Measurements from ENCODE around the gene SLC25A13.

Gene SLC25A13

DNA sequence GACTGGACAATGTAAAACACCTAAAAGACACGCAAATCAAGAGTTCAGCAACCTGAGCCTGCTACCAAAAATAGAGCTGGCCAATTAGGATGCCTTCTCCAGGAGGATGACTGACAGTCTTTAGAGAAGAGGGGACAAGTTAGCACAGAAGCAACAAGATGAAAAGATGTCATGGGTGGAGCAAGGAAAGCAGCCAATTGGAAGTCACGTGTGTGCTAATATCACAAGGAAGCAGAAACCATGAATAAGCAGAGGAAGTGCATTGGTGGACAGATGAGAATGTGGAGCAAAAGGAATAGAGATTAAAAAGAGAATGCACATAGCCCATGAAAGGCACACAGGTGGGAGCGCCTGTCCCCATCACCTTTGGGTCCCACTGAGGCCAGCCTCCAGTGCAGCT, 148.1 kb downstream of the SLC25A13 start:
- no peak overlapping the region for H3K4me2 ChIP-seq (ENCODE audit: low read length)
- WGBS (ENCODE audit: extremely low coverage, insufficient coverage, insufficient read length): no CpG with 5 or more reads among the region's 3 CpGs

DNA sequence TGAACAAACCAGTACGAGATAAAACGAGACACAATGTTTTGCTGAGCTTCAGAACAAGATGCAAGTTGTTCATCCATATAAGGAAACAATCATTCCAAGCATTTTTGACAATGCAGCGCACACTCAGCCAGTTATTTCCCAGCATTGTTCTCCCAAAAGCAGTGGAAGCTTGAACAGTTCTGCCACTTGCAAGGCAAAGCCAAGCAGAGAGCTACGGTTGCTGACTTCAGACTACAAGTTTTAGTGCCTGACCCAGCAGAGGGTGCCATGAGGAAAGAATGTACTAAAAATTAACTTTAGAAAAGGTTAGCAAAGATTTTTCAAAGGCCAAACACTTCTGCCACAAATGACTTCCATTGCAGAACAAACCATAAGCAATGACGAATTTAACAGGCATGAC, 152.5 kb downstream of the SLC25A13 start:
- Histone ChIP-seq H3K79me1 (ENCODE audit: low read length) (no peaks in the 10 kb centered on the region), H3K9me3 (ENCODE audit: insufficient read depth, low read depth, low read length) (no peaks in the 10 kb centered on the region), H3K79me2 (ENCODE audit: control insufficient read depth, insufficient read depth, low read length, poor library complexity) (no peaks in the 10 kb centered on the region), H4K12ac (ENCODE audit: low read depth, low read length) (no peak overlapping the region), H3K27ac (ENCODE audit: low read depth, low read length) (peak overlapping the region; percentile 31), H2AK5ac (ENCODE audit: low read length) (no peak overlapping the region), H2BK5ac (ENCODE audit: low read depth, low read length, poor library complexity) (no peak overlapping the region), H4K8ac (ENCODE audit: low read depth, low read length) (no peak overlapping the region), H4K91ac (ENCODE audit: low read depth, low read length) (no peak overlapping the region), H3K36me3 (ENCODE audit: control insufficient read depth in 1 of 2, insufficient read depth in 2 of 2, low read length in 2 of 2) (peaks cover 2 to 3% of the 10 kb centered on the region in 2 experiments), H3K4me3 (ENCODE audit: low read depth, low read length) (no peak overlapping the region), H3K14ac (ENCODE audit: low read length) (no peak overlapping the region), H2AFZ (ENCODE audit: insufficient read depth, low read length, poor library complexity) (no peak overlapping the region), H3K27me3 (ENCODE audit: insufficient read depth, low read length) (no peaks in the 10 kb centered on the region), H3K23ac (ENCODE audit: low read length) (no peak overlapping the region), H3K4me2 (ENCODE audit: low read length) (no peak overlapping the region), H3K4me1 (ENCODE audit: control insufficient read depth in 1 of 2, insufficient read depth in 2 of 2, low read length in 2 of 2) (peaks cover 0 to 7% of the 10 kb centered on the region in 2 experiments), H2BK12ac (ENCODE audit: low read length) (no peak overlapping the region), H2BK120ac (ENCODE audit: insufficient read depth, low read length, poor library complexity) (no peak overlapping the region), H3K4ac (ENCODE audit: low read depth, low read length) (no peak overlapping the region), H3K9ac (ENCODE audit: low read length) (no peak overlapping the region), H3K18ac (ENCODE audit: low read length) (no peak overlapping the region)
- DNase-seq: peak in 1 of 2 donors; percentile 40
- WGBS (ENCODE audit: extremely low coverage, insufficient coverage, insufficient read length): no CpG with 5 or more reads among the region's 5 CpGs

More for the DNA sequence above, 148.1 kb downstream of the SLC25A13 start:
- Histone ChIP-seq H2BK120ac (ENCODE audit: insufficient read depth, low read length, poor library complexity) (no peak overlapping the region), H3K4ac (ENCODE audit: low read depth, low read length) (no peak overlapping the region), H2AFZ (ENCODE audit: insufficient read depth, low read length, poor library complexity) (no peak overlapping the region), H3K4me3 (ENCODE audit: low read depth, low read length) (no peak overlapping the region), H3K27ac (ENCODE audit: low read depth, low read length) (no peak overlapping the region), H3K9ac (ENCODE audit: low read length) (no peak overlapping the region), H4K12ac (ENCODE audit: low read depth, low read length) (no peak overlapping the region), H3K14ac (ENCODE audit: low read length) (no peak overlapping the region), H3K79me2 (ENCODE audit: control insufficient read depth, insufficient read depth, low read length, poor library complexity) (no peaks in the 10 kb centered on the region), H3K79me1 (ENCODE audit: low read length) (peaks cover 9% of the 10 kb centered on the region), H3K4me1 (ENCODE audit: control insufficient read depth in 1 of 2, insufficient read depth in 2 of 2, low read length in 2 of 2) (peaks cover 11 to 23% of the 10 kb centered on the region in 2 experiments), H4K91ac (ENCODE audit: low read depth, low read length) (no peak overlapping the region), H3K18ac (ENCODE audit: low read length) (no peak overlapping the region), H3K36me3 (ENCODE audit: control insufficient read depth in 1 of 2, insufficient read depth in 2 of 2, low read length in 2 of 2) (peaks cover 2 to 3% of the 10 kb centered on the region in 2 experiments), H2BK5ac (ENCODE audit: low read depth, low read length, poor library complexity) (no peak overlapping the region), H2BK12ac (ENCODE audit: low read length) (no peak overlapping the region), H3K27me3 (ENCODE audit: insufficient read depth, low read length) (no peaks in the 10 kb centered on the region), H4K8ac (ENCODE audit: low read depth, low read length) (no peak overlapping the region), H3K9me3 (ENCODE audit: insufficient read depth, low read depth, low read length) (no peaks in the 10 kb centered on the region), H2AK5ac (ENCODE audit: low read length) (no peak overlapping the region), H3K23ac (ENCODE audit: low read length) (no peak overlapping the region)
- no peak for DNase-seq

DNA sequence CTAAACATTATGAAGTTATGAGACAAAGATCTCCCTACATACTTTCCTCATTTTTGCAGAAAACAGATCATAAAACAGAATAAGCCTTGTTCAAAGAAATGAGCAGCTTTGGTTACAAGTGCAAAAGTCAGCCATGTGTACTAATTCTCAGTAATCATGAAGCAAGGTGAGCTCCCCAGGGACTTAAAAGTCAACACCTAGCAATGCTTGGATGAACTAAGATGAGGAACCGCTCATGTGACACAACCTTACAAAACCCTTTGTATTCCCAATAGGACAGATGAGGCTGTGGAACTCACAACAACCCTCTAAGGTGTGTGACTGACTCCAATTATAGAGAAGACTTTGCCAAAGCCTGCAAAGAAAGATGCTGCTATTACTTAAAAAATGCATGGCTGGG, 154.5 kb downstream of the SLC25A13 start:
- Histone ChIP-seq H3K27ac (ENCODE audit: low read depth, low read length) (no peak overlapping the region), H3K79me1 (ENCODE audit: low read length) (no peaks in the 10 kb centered on the region), H3K23ac (ENCODE audit: low read length) (no peak overlapping the region), H3K18ac (ENCODE audit: low read length) (no peak overlapping the region), H3K4me1 (ENCODE audit: control insufficient read depth in 1 of 2, insufficient read depth in 2 of 2, low read length in 2 of 2) (peaks cover 0 to 3% of the 10 kb centered on the region in 2 experiments), H3K4me3 (ENCODE audit: low read depth, low read length) (no peak overlapping the region), H3K9me3 (ENCODE audit: insufficient read depth, low read depth, low read length) (no peaks in the 10 kb centered on the region), H3K27me3 (ENCODE audit: insufficient read depth, low read length) (no peaks in the 10 kb centered on the region), H3K14ac (ENCODE audit: low read length) (no peak overlapping the region), H2BK120ac (ENCODE audit: insufficient read depth, low read length, poor library complexity) (no peak overlapping the region), H3K79me2 (ENCODE audit: control insufficient read depth, insufficient read depth, low read length, poor library complexity) (no peaks in the 10 kb centered on the region), H4K12ac (ENCODE audit: low read depth, low read length) (no peak overlapping the region), H2BK5ac (ENCODE audit: low read depth, low read length, poor library complexity) (no peak overlapping the region), H3K9ac (ENCODE audit: low read length) (no peak overlapping the region), H4K8ac (ENCODE audit: low read depth, low read length) (no peak overlapping the region), H2BK12ac (ENCODE audit: low read length) (no peak overlapping the region), H4K91ac (ENCODE audit: low read depth, low read length) (peak overlapping the region; percentile 4), H2AFZ (ENCODE audit: insufficient read depth, low read length, poor library complexity) (no peak overlapping the region), H3K4ac (ENCODE audit: low read depth, low read length) (no peak overlapping the region), H3K36me3 (ENCODE audit: control insufficient read depth in 1 of 2, insufficient read depth in 2 of 2, low read length in 2 of 2) (peaks cover 5 to 9% of the 10 kb centered on the region in 2 experiments), H3K4me2 (ENCODE audit: low read length) (no peak overlapping the region), H2AK5ac (ENCODE audit: low read length) (no peak overlapping the region)
- DNase-seq: no peak
- WGBS (ENCODE audit: extremely low coverage, insufficient coverage, insufficient read length): no CpG with 5 or more reads among the region's 1 CpG

DNA sequence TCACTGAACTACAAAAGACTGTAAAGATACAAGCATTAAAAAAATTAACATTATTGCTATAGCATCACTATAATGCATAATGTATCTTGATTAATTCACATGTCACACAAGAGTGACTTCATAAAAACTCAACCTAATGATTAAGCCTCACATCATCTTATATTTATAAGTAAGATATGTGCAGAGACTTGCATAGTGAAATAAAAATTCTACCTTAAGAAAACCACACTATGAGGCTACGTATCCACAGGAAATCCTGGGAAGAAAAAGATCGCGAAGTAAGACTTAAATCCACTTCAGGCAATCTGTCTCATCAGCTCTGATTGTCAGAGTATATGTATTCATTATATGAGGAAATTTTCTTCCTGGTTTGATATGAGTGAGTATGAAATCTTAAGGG, 160.0 kb downstream of the SLC25A13 start:
- H3K14ac ChIP-seq (ENCODE audit: low read length): no peak overlapping the region
- no peak overlapping the region for H2BK120ac ChIP-seq (ENCODE audit: insufficient read depth, low read length, poor library complexity)
- DNase-seq: no peak
- H2AFZ ChIP-seq (ENCODE audit: insufficient read depth, low read length, poor library complexity): no peak overlapping the region
- H3K36me3 ChIP-seq (ENCODE audit: control insufficient read depth in 1 of 2, insufficient read depth in 2 of 2, low read length in 2 of 2): peaks cover 3 to 6% of the 10 kb centered on the region in 2 experiments
- no peaks in the 10 kb centered on the region for H3K9me3 ChIP-seq (ENCODE audit: insufficient read depth, low read depth, low read length)
- H3K9ac ChIP-seq (ENCODE audit: low read length): no peak overlapping the region
- no peak overlapping the region for H3K18ac ChIP-seq (ENCODE audit: low read length)
- H3K4me1 ChIP-seq (ENCODE audit: control insufficient read depth in 1 of 2, insufficient read depth in 2 of 2, low read length in 2 of 2): no peaks in the 10 kb centered on the region
- H3K4me3 ChIP-seq (ENCODE audit: low read depth, low read length): no peak overlapping the region
- H4K8ac ChIP-seq (ENCODE audit: low read depth, low read length): no peak overlapping the region
- H3K27ac ChIP-seq (ENCODE audit: low read depth, low read length): no peak overlapping the region
- no peak overlapping the region for H4K12ac ChIP-seq (ENCODE audit: low read depth, low read length)
- no peaks in the 10 kb centered on the region for H3K27me3 ChIP-seq (ENCODE audit: insufficient read depth, low read length)
- WGBS (ENCODE audit: extremely low coverage, insufficient coverage, insufficient read length): no CpG with 5 or more reads among the region's 3 CpGs
- H3K79me1 ChIP-seq (ENCODE audit: low read length): no peaks in the 10 kb centered on the region
- H3K4me2 ChIP-seq (ENCODE audit: low read length): no peak overlapping the region
- no peak overlapping the region for H2BK12ac ChIP-seq (ENCODE audit: low read length)
- no peak overlapping the region for H3K4ac ChIP-seq (ENCODE audit: low read depth, low read length)
- no peak overlapping the region for H4K91ac ChIP-seq (ENCODE audit: low read depth, low read length)
- H3K79me2 ChIP-seq (ENCODE audit: control insufficient read depth, insufficient read depth, low read length, poor library complexity): no peaks in the 10 kb centered on the region
- no peak overlapping the region for H3K23ac ChIP-seq (ENCODE audit: low read length)
- no peak overlapping the region for H2BK5ac ChIP-seq (ENCODE audit: low read depth, low read length, poor library complexity)
- H2AK5ac ChIP-seq (ENCODE audit: low read length): no peak overlapping the region
